NCI-H1436 (cell line): ENCODE data around the gene MRPL39.

Experiments used
- DNase-seq: peaks from one replicate; lab custom pipeline; 2025; lab: John Stamatoyannopoulos, UW

The MRPL39 gene

DNA sequence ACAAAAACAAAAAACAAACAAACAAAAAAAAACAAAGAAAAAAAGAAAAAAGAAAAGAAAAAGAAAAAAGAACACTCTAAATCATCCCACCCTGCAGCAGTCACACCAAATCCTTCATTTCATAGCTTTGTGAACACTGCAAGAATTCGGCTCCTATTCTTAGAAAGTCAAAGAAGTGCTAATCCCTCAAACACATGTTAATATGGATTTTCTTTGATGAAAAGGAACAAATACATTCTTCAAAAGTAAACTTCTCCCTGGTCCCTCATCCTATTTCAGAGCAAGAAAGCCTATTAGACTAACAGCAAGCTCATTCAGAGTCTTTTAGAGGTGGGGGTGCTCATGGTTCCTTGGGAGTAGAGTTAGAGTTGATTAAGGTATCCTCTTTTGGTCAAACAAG lies 7.2 kb upstream of the MRPL39 start:
- DNase-seq, result no peak

DNA sequence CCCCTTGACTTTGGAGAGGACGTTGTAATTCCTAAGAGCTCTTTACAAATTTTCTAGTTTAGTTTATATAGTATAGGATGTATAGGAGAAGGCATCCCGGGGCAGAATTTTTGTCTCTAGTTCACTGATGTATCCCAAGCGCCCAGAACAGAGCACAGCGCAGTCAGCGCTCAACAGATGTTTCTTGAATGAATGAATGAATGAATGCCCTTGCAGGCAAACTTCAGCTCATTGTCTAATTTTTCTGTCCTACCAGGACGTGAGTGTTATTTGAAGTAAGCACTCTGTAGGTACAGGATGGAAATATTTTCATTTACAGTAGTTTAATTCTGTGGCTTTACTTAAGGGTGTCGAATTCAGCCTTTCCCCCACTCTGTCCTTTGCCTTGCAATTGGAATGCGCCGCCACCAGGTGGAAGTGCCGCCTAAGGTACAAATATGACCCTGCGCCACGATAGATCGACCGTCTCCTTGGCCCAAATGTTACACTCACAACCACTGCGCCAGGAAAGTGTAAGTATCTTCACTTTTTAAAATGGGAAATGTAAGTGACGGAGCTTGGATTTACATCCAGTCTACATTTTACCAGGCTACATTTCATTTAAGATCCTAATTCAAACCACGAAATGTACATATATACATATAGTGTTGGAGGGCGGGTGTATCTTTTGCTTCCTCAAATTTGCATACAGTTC lies 910 bp upstream of the MRPL39 start:
- peak; percentile 59 for DNase-seq

DNA sequence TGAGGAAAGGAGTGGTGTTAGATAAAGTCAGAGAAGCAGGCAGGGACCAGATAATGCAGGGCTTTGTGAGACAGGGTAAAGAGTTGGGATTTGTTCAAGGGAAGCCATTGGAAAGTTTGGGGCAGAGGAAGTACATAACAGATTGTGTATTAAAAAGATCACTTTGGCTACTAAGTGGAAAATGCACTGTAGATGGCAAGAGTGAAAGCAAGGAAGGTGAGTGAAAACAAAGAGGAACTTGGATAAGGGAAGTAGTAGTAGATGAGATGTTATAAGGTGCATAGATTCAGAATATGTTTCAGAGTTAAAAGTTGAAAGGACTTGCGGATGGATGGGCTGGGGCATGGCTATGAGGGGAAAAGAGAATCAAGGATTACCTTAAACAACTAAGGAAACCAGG lies 17.4 kb downstream of the MRPL39 start:
- DNase-seq, result no peak

DNA sequence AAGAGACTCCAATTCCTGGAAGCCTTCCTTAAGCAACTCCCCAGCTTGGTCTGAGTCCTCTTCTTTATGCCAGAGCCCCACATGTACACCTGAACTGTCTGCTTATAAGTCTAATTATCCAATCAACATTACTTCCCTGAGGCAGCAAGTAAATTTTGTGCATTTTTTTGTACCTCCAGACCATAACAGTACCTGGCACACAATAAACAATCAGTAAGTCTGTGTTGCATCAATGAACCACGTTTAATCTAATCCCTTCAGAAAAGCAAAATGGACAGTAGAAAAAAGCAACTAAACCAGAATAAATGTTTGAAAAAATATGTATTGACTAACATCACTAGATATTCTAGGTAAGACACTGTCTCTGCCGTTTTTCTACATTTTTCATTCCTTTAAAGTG lies 20.5 kb downstream of the MRPL39 start:
- DNase-seq, result no peak

DNA sequence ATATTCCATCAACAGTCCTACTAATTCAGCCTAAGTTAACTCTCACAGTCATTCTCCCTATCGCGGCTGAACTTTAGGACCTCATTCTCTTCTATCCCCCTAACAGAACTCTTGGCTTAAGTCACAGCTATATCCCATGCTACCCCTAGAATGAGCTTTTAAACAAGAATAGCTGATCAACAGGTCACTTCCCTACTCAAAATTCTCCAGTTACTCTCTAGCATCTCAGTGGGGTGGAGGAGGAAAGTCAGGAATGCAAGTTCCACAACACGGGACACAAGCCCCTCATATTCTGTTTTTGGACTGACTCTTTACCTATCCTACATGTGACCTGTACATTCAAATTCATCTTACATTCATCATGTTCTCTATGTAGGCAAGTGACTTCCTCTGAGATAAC lies 21.0 kb downstream of the MRPL39 start:
- no peak for DNase-seq

DNA sequence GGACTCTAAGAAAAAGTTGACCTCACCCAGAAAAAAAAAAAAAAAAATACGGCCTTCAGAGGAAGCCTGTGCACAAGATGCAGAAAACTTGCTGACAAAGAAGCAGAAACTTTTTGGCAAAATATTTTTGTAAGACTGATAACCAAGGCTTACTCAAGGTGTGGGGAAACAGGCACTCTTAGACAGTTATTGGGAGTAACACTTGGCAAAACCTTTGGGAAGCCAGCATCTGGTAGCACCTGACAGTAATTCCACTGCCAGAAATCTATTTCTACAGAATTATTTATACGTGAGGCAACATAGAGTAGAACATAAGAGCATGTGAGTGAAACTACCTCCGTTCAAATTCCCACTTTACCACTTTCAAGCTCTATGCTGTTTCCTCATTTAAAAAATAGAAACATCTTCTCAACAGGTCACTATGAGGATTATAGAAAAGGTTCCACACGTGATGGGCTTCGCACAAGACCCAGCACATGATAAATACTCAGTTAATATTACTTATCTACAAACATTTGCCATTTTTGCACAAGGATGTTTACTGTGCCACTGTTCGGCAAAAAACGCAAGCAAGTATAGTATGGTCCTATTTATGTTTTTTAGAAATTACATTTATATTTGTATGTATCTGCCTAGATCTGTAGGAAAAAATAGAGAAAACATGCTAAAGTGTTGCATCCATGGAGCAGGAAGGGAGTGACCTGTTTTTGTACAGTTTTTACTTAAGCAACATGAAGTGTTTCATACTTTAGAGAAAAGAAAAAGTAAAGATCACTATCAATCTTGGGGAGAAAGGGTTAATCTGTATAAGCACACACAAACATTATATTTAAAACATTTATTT lies 22.2 kb downstream of the MRPL39 start:
- no peak for DNase-seq

DNA sequence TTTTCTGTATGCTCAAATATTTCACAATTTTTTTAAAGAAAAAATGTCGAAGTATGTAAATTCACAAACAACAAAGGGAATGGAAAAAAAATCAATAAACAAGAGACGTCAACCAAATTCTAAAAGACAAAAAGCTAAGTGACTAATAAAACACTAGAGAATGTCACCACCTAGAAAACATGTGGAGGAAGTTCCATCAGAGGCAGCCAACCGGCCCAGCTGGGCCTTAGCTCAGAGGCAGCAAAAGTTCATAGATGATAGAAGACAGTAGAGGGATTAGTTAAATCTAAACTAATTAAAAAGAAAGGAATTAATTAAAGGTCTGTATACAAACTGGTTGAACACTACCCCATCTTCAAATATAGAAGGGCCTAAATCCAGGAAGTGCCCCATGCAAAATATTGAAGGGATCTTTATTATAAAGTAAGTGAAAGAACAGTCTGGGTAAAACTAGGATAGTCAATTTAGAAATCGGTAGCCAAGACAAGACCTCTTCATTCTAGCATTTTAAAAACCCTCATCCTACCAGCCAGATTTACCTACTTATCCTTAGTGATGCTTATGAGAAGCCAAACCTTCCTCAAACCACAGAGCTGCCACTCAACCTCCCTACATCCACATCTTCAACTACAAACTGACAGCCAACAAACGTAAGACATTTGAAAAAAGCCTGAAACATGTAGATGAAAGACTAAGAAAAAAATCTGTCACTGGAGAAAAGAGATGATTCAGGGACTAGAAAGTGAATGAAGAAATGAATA lies 23.7 kb downstream of the MRPL39 start:
- DNase-seq, result no peak

DNA sequence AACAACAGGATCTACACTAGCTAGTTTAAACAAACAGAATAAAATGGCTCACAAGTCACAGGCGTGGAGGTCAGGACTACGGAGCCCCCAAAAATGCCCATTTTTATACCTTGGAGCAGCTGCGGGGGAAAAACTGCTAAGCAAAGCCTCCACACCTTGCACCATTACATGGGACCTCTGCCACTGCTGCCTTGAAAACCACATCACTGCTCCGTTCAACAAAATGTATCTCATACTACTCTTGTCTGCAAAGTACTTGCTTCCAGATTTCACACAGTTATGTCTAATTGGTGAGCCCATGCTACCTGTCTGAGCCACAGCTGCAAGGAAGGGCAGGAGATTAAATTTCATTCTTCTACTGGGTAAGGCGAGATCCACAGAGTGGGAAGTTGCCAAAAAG lies 24.4 kb downstream of the MRPL39 start:
- no peak for DNase-seq

DNA sequence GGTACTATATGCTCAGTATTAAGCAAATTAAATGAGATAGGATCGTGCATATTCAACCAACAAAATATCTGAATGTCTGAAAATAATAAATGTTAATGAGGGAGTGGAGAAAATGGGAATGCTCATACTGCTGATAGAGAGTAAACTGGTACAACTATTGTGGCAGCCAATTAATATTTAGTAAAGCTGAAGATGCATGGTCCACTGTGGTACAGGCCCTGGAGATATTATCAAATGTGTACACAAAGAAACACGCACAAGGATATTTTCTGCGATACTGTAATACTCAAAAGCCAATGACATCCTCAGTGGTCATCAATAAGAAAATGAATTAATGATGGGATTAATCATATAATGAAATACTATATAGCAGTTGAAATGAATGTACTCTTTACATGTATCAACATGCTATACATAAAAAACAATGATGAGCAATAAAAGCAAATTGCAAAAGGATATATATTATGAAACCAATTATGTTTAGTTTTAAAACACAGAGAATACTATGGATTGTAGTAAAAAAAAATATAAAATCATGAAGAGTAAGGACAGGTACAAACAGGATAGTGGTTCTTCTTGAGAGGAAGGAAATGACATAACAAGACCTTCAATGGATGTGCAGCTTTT lies 25.0 kb downstream of the MRPL39 start:
- no peak for DNase-seq

DNA sequence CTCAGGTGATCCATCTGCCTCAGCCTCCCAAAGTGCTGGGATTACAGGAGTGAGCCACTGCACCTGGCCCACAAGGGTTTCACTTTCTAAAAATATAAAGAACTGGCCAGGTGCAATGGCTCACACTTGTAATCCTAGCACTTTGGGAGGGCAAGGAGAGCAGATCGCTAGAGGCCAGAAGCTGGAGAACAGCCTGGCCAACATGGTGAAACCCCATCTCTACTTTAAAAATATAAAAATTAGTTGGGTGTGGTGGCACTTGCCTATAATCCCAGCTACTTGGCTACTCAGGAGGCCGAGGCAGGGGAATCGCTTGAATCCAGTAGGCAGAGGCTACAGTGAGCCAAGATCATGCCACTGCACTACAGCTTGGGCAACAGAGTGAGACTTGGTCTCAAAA lies 25.7 kb downstream of the MRPL39 start:
- DNase-seq, result no peak

DNA sequence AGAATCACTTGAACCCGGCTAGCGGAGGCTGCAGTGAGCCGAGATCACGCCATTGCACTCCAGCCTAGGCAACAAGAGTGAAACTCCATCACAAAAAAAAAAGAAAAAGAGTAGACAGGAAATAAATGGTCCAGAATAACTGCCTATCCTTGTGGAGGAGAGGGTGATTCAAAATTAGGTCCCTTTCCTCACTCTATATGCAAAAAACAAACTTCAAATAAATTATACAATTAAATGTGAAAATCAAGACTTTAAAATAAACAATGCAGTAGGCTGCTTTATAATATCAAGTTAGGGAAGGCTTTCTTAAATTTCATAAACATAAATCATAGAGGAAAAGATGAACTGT lies 26.4 kb downstream of the MRPL39 start:
- DNase-seq, result no peak

DNA sequence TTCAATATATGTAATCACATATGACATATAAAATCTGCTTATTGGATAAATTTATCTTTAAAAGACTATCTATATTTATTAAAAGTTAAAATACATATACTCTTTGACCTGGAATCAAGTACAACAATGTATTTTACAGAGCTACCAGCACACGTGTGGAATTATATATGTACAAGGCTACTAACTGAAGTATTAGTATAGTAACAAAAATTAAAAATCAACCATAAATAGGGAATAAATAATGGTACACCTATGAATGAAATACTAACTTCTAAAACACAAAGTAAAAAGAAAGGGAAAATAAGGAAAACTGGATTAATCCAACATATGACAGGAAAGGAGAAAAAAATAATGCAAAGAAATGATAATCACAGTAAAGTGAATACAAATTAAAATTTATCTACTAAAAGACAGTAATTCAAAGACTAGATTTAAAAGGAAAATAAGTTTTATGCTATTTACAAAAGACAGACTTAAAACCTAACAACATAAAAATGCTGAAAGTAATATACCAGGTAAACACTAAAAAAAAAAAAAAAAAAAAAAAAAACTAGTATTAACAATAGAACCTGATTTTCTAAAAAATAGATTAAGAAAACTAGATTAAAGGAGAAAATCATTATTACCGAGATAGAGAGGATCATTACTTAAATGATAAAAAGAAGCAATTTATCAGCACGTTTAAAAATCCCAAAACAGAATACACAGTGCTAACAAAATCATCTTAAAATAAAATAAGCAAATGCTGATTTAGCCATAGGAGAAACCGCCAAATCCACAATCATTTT lies 27.9 kb downstream of the MRPL39 start:
- DNase-seq, result no peak

DNA sequence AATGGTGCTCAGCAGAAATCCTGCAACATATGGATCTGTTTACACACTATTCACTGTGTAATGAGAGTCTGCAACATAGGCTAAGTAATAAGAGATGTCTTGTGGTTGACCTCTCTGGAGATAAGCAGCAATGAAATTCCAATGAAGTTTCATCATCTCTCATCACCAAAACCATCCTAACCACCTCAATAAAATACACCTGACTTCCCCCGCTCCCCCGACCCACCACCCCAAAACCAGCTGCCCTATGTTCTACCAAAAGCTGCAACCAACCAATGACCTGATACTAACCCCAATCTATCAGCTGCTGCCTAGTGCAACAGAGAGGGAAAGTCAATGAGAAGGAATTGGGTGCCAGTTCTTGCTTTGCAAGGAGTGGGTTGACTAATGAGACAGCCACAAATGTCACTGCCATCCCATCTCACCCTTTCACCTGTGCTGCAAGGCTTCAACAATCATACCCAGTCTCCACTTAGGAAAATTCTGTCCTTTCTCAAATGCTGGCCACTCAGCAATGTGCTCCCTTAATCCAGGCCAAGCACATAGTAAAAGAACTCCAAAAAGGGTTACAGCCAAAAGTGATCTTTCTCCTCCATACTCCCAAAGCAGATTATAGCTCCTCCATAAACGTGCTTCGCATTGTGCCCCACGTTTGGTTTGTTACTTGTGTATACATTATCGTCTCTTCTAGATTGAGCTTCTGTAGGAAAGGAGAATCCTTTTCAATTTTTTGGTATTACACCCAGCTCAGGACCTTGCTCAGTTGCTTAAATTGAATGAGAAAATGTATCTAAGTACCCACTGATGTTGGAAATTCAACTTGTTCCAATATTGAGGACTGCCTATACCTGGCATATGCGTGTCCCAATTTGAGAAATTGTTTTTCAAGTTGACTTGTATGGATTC lies 29.0 kb downstream of the MRPL39 start:
- no peak for DNase-seq

DNA sequence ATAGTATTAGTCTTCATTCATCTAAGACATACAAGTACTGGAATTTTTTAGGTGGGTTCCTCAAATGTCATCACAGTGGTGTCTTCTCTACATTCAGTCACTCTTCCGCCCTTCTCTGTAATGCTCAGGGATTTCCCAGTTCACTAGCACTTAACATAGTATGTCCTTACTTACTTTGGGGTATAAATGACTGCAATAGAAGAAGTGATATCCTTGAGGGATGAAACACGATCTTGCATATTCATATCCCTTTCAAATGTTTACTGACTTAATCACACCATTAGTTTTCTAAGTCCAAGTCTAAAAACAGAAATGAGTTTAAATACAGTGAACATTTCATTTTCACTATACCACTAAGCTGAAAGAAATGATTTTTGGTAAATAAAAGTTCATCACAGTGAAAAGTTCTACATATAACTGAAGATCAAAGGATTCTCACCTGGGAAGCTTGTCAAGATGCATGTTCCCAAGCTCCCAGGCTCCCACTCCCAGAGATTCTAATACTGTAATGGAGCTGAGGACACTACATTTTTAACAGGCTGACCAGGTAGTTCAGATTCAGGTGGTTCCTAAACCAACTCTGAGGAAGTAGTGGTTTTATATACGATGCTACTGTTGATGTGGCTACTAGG lies 29.7 kb downstream of the MRPL39 start:
- no peak for DNase-seq

DNA sequence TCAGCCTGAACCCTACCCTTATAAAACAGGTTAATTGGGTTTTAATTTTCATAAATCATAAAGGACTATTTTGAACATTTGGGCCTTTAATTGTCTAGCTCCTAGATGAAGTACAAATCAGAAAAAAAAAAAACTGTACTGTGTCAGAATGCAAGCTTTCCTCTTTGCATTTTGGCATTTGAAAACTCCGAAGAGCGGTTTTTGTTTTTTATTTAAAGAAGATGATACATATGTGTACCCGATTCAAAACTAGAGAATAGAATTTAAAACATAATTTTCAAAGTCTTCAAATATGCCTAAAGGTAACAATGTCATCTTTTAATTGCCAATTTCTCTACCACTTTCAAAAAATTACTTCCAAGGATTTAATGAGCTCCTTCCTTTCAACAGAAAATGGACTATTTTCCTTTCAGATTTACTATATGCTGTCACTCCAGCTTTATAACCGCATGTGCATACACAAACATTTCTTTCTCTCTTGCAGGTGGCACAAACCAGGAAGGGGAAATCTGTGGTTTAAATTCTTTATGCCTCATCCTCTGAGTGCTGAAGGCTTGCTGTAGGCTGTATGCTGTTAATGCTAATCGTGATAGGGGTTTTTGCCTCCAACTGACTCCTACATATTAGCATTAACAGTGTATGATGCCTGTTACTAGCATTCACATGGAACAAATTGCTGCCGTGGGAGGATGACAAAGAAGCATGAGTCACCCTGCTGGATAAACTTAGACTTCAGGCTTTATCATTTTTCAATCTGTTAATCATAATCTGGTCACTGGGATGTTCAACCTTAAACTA lies 33.7 kb downstream of the MRPL39 start:
- no peak for DNase-seq

DNA sequence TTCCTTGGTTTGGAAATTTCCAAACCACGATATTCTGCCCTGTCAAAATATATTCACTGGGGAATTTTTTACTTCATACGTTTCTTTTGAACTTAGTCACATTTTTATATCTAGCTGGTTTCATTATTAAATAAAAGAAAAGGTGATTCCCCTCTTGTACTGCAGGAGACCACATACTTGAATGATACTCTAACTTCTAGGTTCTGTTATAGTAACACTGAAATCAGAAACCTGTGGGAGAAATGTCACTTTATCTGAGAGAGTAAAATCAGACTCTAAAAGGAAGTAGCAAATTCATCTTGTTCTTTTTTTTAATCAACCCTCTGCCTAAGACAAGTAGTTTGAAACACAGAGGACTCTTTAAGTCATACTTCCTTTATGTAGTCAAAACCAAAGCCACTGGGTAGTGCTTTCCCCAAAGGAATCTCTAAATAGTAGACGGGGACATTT lies 34.4 kb downstream of the MRPL39 start:
- no peak for DNase-seq

DNA sequence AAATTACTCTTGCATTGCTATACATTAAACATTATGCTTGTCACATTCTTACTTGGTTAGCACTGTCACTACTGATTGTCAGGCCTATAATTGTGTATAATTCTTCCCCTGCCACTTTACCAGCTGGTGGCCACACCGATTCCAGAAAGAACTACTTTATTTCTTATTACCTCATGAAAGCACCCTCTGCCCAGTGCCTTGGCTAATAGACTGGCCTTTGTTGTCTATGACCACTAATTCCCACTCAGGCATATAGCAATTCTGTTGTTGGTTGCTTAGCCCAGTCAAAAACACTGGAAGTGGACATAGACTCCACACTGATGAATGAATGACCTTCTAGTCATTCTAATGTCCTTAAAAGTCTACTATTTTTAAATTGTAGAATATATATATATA lies 35.6 kb downstream of the MRPL39 start:
- DNase-seq, result no peak

DNA sequence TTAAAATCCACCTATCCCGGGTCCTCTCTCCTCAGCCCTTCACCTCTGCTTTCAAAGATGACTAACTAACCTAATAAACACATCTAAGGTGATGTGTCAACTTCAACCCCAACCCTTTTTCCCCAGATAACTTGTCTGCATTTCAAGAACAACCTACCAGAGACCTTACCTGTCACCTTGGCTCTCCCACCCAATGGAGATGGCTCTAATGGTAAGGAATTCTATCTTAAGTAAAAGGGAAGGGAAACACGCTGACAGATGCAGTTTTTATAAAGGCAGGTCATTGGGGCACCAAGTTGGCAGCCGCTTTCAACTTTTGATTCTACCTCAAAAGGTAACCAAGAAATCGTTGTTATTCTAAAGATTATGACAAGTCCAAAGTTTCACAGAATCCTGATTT lies 37.6 kb downstream of the MRPL39 start:
- no peak for DNase-seq

DNA sequence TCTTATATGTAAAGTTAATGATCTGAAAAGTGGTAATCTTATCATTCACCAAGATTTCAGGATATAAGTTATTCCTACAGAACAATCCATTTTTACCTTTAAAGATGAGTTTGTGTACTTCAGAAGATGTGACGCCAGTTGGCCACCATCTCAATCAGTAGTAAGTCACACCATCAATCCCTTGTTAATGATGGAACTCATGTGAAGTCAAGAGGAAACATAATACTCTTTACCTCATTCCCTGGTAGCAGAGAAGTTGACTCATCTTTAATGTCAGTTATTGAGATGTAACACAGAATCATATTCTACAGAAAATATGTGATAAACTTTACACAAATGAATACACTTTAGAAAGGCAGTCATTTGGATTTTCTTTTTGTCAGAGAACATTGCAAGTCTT lies 38.2 kb downstream of the MRPL39 start:
- DNase-seq, result no peak
